ENCODE measurements around the gene RACGAP1. TPM values are rescaled to one million over a fixed set of nuclear protein-coding genes. Genes with fewer than 3 reads are reported as not detected.

Gene RACGAP1
- total RNA-seq, 1 donor from 2014 or later: 112 TPM

- intact Hi-C loops (cut with micrococcal nuclease): no loop called here
Observed at GRCh38 chr12:49972129-49972528, 53.2 kb downstream of the RACGAP1 start.

DNA sequence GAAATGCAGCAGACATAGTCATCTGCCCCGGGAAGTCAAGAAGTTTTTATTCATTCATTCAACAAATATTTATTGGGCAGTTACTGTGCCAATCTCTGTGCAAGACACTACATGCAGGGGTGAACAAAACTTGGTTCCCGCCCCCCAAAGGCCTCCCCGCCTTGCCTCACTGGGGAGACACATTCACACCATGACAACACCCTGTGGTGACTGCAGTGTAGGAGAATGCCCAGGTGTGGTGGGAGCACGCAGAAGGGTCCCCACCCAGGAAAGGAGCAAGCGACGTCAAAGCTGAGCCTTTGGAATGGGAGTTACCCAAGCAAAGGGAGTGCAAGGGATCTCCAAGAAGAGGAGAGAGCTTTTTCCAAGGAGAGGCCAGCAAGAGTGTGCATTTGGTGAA, 54.2 kb downstream of the RACGAP1 start:
- intact Hi-C loops (cut with micrococcal nuclease): no loop called here

DNA sequence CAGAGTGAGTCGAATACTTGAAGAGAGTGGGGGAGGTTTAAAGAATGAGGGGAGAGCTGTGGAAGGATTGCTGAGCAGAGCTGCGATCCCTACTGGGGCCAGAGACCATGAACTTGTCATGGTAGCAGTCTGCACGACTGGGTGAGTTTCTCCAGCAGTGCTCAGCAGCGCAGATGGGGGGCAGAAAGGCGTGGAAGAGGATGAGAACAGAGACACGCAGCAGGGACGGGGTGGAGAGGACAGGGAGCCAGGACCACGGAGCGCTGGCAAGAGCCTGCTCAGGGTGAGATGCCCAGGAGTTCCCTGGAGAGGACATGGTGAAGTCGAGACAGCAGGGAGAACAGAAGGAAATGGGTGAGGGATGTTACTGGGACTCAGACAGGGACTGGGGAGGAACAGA, 54.6 kb downstream of the RACGAP1 start:
- intact Hi-C loops (cut with micrococcal nuclease): no loop called here

DNA sequence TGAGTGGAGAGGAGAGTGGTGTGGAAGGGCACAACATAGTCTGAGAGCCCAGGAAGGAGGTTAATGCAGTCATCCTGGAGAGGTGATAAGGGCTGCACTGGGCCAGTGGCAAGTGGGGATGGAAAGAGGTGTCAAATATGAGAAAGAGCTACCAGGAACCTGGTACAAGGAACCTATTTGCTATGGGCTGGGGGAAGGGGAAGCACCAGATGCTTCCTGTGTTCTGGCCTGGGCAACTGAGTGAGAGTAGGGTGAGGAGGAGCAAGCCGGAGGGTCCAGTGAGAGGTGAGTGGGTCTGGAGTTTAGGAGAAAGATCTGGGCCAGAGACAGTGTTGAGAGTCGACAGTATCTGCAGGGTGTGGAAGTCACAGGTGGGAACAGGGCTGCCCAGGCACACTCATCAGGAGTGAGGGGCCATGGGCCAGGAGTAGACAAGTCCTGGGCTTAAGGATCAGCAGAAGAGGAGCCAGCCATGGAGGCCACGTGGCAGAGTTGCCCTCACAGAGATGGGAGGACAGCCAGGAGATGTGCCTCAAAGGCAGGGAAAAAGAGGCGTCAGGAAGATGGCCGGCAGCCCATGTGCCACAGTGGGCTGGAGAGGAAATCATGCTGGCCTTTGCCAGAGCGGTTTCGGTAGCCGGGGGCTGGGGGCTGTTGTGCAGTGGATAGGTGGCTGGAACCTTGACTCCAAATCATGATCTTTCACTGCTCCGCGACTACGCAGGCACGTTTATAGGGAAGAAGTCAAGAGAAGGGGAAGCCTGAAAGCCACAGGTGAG, 55.5 kb downstream of the RACGAP1 start:
- intact Hi-C loops (cut with micrococcal nuclease): loop anchor here (5.0 kb wide), 1 partner anchor 103 kb away; no protein-coding TSS in a partner anchor

GRCh38 chr12:49969027-49969426, 56.3 kb downstream of the RACGAP1 start:
- intact Hi-C loops (cut with micrococcal nuclease): loop anchor here (5.0 kb wide), 1 partner anchor 102 kb away; no protein-coding TSS in a partner anchor

- intact Hi-C loops (cut with micrococcal nuclease): loop anchor here (5.0 kb wide), 1 partner anchor 101 kb away; no protein-coding TSS in a partner anchor
Observed at GRCh38 chr12:49968471-49968870, 56.8 kb downstream of the RACGAP1 start.

- intact Hi-C loops (cut with micrococcal nuclease): loop anchor here (1.0 to 5.0 kb wide), 8 partner anchors 23 to 199 kb away; partner anchors contain the start of genes CERS5, COX14 and RACGAP1
Observed at GRCh38 chr12:49967777-49968250, 57.5 kb downstream of the RACGAP1 start.

DNA sequence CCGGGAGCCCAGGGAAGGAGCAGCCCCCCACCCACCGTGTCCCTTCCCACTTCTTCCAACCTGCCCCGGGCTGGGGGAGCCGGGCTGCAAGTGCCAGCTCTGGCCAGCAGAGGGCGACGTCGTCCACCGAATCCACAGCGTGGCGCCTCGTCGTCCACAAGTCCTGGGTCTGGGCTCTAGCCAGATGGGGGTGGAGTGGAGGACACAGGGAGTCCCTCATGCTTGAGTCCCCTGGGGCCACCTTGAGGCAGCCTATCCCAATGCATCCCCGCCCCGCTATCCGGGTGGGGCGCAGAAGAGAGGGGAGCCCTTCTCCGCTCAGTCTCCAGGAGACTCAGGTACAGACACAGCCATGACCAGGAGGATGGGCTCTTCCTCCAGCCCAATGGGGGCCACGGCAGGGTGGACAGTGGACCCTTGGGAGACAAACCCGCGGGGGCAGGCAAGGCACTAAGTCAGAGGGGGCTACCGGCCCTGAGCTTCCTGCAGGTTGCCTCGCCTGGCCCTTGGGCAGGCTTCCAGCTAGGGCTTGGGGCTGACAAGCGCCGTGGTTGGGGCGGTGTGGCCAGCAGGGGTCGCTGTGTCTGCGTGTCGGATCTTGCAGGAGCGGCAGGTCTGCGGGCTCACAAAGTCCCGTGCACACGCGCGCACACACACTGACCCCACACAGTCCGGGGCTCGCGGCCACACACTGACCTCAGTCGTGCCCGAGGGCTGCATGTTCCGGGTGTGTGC, 58.1 kb downstream of the RACGAP1 start:
- intact Hi-C loops (cut with micrococcal nuclease): loop anchor here (1.0 to 5.0 kb wide), 8 partner anchors 22 to 200 kb away; partner anchors contain the start of genes CERS5, COX14 and RACGAP1

GRCh38 chr12:49966511-49967041, 58.7 kb downstream of the RACGAP1 start:
- intact Hi-C loops (cut with micrococcal nuclease): loop anchor here (1.0 to 5.0 kb wide), 8 partner anchors 22 to 201 kb away; partner anchors contain the start of genes CERS5, COX14 and RACGAP1

DNA sequence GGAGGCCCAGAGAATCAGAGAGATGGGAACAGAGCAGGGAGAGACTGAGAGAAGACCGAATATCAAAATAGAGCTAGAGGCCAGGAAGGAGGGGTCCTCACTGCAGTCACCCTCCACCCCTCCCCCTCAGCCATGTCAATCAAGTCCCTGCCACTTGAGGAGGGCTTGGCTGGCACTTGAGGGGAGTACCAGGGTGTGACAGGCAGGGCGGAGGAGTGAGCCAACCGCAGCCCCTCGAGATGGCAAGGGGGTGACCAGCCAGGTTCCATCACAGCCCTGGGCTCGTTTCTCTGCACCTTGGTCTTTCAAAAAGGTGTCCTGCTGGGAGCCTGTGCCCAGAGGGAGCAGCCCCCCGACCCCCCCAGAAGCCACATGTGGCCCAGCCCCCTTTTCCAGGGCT, 59.5 kb downstream of the RACGAP1 start:
- intact Hi-C loops (cut with micrococcal nuclease): loop anchor here (2.0 to 5.0 kb wide), 2 partner anchors 21 to 99 kb away; no protein-coding TSS in a partner anchor

GRCh38 chr12:49964849-49965624, 60.3 kb downstream of the RACGAP1 start:
- intact Hi-C loops (cut with micrococcal nuclease): loop anchor here (5.0 kb wide), 1 partner anchor 98 kb away; no protein-coding TSS in a partner anchor

GRCh38 chr12:49963976-49964815, 61.1 kb downstream of the RACGAP1 start:
- intact Hi-C loops (cut with micrococcal nuclease): no loop called here

GRCh38 chr12:49962861-49963765, 62.2 kb downstream of the RACGAP1 start:
- intact Hi-C loops (cut with micrococcal nuclease): no loop called here

DNA sequence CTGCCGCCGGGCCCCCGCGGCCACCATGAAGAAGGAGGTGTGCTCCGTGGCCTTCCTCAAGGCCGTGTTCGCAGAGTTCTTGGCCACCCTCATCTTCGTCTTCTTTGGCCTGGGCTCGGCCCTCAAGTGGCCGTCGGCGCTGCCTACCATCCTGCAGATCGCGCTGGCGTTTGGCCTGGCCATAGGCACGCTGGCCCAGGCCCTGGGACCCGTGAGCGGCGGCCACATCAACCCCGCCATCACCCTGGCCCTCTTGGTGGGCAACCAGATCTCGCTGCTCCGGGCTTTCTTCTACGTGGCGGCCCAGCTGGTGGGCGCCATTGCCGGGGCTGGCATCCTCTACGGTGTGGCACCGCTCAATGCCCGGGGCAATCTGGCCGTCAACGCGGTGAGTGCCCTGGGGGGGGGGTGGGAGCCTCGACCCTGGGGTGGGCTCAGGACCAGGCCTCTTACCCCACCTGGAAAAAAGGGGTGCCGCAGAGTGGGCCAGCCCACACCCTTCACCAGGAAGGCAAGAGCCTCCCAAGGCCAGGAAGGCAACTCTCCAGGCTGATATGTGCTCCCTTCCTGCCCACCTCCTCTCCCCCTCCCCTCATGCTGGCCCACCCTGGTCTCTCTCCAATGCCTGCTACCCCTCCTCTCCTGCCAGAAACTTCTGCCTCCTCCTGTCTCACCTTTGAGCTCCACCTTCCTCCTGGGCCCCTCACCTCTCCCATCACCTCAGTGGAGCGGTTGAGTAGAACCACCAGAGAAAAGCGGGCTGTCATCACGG, 63.1 kb downstream of the RACGAP1 start:
- intact Hi-C loops (cut with micrococcal nuclease): no loop called here

- intact Hi-C loops (cut with micrococcal nuclease): no loop called here
Observed at GRCh38 chr12:49961111-49961922, 64.0 kb downstream of the RACGAP1 start, which contains the start of gene AQP5. Gene AQP5 (plus strand): TSS chr12:49961872. CDS start chr12:49962018, 146 bp downstream.

DNA sequence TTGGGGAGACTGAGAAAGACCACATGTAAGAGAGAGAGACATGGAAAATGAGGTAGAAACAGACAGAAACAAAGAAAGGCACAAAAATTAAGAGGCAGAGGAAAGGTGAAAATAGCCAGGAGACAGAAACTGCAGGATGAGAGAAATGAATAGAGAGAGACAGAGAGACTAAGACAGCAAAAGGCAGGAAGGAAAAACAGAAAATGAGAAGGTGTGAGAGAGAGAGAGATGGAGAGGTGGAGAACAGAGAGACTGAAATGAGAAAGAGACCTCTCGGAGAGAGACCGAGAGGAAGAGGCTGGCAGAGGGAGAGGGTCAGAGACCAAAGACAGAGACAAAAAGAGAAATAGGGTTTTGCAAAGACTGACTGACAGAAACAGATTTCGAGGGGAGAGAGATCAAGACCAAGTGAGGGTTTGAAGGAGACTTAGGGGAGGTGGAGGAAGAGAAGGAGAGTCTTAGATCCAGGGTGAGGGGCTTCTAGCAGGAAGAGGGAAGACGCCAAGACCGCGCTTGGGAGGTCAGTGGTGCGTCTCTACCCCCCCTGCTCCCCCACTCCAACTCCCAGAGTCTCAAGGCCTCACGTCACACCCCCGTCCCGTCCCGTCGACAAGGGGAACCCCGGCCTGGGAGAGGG, 64.7 kb downstream of the RACGAP1 start:
- intact Hi-C loops (cut with micrococcal nuclease): no loop called here

Measured in T-helper 1 cell treated with Interleukin-12 subunit alpha and Interleukin-12 subunit beta and Interleukin-4 antibody, amounts not matched to agents 30 ng/mL and 1 ng/mL, for 36 hours (primary cell).